ENCODE measurements around the gene ZNF750. TPM values are rescaled to one million over a fixed set of nuclear protein-coding genes. Genes with fewer than 3 reads are reported as not detected.

ZNF750 gene
- total and polyA plus RNA-seq, 2 donors, result 2.7 to 3.1 TPM

DNA sequence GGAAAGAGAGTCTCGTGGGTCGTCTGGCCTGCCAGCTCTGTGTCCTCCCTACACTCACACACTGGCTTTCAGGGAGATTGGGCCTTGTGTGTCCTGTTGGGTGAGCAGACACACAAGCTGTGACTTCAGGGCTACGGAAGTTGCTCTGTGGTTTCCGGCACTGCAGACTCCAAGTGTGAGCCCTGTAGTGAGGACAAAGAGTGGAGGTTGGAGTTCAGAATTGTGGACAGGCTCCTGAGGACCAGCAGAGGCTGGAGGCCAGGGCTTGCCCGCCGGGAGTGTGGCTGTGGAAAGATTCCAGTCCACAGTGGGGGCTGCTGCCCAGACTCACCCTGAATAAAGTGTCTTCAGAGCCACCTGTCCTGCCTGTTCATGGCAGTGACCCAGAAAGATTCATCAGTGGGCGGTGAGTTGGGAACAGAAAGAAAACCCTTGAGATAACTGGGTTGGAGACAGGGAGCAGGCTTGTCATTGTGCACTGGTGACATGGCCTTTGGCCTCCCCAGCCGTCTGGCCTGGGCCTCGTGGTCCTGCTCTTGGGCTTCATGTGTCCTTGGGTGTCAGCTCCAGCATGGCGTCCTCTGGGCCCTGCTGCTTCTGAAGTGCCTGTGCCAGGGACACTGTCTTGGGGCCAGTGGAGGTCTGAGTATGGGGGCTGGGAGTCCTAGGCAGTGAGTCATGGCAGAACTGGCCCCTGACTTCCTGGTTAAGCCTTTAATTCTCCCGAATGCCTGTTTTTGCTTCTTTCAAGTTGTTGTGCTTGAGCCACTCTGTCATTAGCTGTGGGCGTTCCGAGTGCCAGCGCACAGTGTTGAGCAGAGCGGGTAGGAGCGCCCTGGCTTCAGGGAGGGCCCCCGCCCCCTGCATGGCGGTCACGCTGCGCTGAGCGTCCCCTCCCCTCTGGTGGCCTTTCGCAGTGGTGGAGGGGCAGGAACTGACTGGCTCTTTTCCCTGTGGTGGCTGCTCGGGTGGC lies 19.9 kb upstream of the ZNF750 start:
- H3K4me3 ChIP-seq (ENCODE audit: low read depth, low read length), result no peak overlapping the region
- WGBS, result 62% methylated on average over 23 of the region's 23 CpGs
- peak overlapping the region; percentile 80 for H3K27ac ChIP-seq (ENCODE audit: low read depth)
- H3K4me1 ChIP-seq (ENCODE audit: insufficient read depth), result peaks cover 2% of the 10 kb centered on the region
- H3K36me3 ChIP-seq (ENCODE audit: insufficient read depth), result no peaks in the 10 kb centered on the region
- no peak for DNase-seq (ENCODE audit: extremely low spot score)

- no peaks in the 10 kb centered on the region for H3K36me3 ChIP-seq (ENCODE audit: insufficient read depth)
- peak; percentile 83 for DNase-seq (ENCODE audit: extremely low spot score)
- peaks cover 2% of the 10 kb centered on the region for H3K4me1 ChIP-seq (ENCODE audit: insufficient read depth)
- no peak overlapping the region for H3K4me3 ChIP-seq (ENCODE audit: low read depth, low read length)
- WGBS, result 83% methylated on average over 28 of the region's 28 CpGs
- H3K27ac ChIP-seq (ENCODE audit: low read depth), result peak overlapping the region; percentile 77
These were observed 18.7 kb upstream of the ZNF750 start for GRCh38 chr17:82858376-82859126.

GRCh38 chr17:82856361-82856760 lies 16.5 kb upstream of the ZNF750 start:
- no peaks in the 10 kb centered on the region for H3K36me3 ChIP-seq (ENCODE audit: insufficient read depth)

DNA sequence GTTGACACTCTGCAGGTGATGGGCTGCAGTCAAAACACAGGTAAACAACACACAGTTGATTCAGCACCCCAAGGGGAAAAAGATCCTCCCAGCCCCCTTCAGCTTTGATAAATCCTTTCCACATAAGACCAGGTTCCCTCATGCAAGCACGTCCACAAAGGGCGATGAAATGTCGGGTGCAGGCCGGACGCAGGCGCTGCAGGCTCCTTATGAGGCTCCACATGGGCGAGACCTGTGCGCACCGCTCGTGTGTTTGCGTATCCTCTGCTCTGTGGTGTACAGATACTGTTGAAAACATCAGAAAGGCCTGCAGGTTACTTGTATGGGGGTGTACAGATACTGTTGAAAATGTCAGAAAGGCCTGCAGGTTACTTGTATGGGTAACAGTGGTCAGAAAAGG lies 14.4 kb upstream of the ZNF750 start:
- WGBS, result 95% methylated on average over 11 of the region's 11 CpGs
- no peak overlapping the region for H3K4me3 ChIP-seq (ENCODE audit: low read depth, low read length)
- no peak for DNase-seq (ENCODE audit: extremely low spot score)
- H3K36me3 ChIP-seq (ENCODE audit: insufficient read depth), result no peaks in the 10 kb centered on the region
- no peaks in the 10 kb centered on the region for H3K4me1 ChIP-seq (ENCODE audit: insufficient read depth)
- H3K27ac ChIP-seq (ENCODE audit: low read depth), result no peak overlapping the region

More at GRCh38 chr17:82856361-82856760, 16.5 kb upstream of the ZNF750 start:
- DNase-seq (ENCODE audit: extremely low spot score), result no peak
- H3K4me1 ChIP-seq (ENCODE audit: insufficient read depth), result no peaks in the 10 kb centered on the region
- no peak overlapping the region for H3K4me3 ChIP-seq (ENCODE audit: low read depth, low read length)
- H3K27ac ChIP-seq (ENCODE audit: low read depth), result no peak overlapping the region
- 89% methylated on average over 15 of the region's 15 CpGs for WGBS

- Histone ChIP-seq H3K27ac (ENCODE audit: low read depth) (no peak overlapping the region), H3K4me1 (ENCODE audit: insufficient read depth) (no peaks in the 10 kb centered on the region), H3K36me3 (ENCODE audit: insufficient read depth) (no peaks in the 10 kb centered on the region), H3K4me3 (ENCODE audit: low read depth, low read length) (no peak overlapping the region)
- 78% methylated on average over 12 of the region's 12 CpGs for WGBS
- no peak for DNase-seq (ENCODE audit: extremely low spot score)
These were observed 11.6 kb upstream of the ZNF750 start for GRCh38 chr17:82851381-82851780.

- Histone ChIP-seq H3K4me1 (ENCODE audit: insufficient read depth) (no peaks in the 10 kb centered on the region), H3K4me3 (ENCODE audit: low read depth, low read length) (no peak overlapping the region), H3K36me3 (ENCODE audit: insufficient read depth) (no peaks in the 10 kb centered on the region), H3K27ac (ENCODE audit: low read depth) (no peak overlapping the region)
- no peak for DNase-seq (ENCODE audit: extremely low spot score)
- 85% methylated on average over 33 of the region's 33 CpGs for WGBS
These were observed 9.5 kb upstream of the ZNF750 start for GRCh38 chr17:82849076-82849945.

GRCh38 chr17:82848022-82848592 lies 8.3 kb upstream of the ZNF750 start:
- 64% methylated on average over 23 of the region's 23 CpGs for WGBS
- H3K4me1 ChIP-seq (ENCODE audit: insufficient read depth), result no peaks in the 10 kb centered on the region
- H3K27ac ChIP-seq (ENCODE audit: low read depth), result peak overlapping the region; percentile 80
- peak overlapping the region; percentile 25 for H3K4me3 ChIP-seq (ENCODE audit: low read depth, low read length)
- H3K36me3 ChIP-seq (ENCODE audit: insufficient read depth), result no peaks in the 10 kb centered on the region
- DNase-seq (ENCODE audit: extremely low spot score), result no peak

DNA sequence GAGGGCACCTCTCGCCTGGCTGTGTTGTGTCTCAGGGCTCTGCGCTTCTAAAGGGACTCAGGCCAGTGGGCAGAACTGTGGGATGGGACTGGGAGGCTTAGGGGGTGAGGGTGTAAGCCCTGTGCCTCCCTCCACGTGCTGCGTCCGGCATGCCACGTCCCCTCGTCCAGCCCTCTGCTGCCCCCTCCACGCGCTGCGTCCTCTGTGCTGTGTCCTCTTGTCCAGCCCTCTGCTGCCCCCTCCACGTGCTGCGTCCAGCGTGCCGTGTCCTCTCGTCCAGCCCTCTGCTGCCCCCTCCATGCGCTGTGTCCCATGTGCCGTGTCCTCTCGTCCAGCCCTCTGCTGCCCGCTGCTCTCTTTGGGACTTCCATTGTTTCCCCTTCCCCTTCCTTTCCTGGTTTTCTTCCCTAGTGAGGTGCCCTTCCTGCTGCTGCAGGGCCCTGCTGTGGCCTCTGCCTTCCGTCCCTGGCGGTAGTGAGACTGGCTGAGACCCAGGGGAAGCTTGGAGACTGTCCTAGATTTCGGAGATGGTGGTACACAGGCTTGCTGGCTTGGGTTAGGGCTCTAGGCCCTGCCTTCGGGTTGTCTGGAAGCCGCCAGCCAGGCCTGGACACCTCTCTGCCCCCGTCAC lies 6.4 kb upstream of the ZNF750 start:
- Histone ChIP-seq H3K27ac (ENCODE audit: low read depth) (no peak overlapping the region), H3K4me3 (ENCODE audit: low read depth, low read length) (no peak overlapping the region), H3K36me3 (ENCODE audit: insufficient read depth) (no peaks in the 10 kb centered on the region), H3K4me1 (ENCODE audit: insufficient read depth) (no peaks in the 10 kb centered on the region)
- 77% methylated on average over 25 of the region's 25 CpGs for WGBS
- no peak for DNase-seq (ENCODE audit: extremely low spot score)

DNA sequence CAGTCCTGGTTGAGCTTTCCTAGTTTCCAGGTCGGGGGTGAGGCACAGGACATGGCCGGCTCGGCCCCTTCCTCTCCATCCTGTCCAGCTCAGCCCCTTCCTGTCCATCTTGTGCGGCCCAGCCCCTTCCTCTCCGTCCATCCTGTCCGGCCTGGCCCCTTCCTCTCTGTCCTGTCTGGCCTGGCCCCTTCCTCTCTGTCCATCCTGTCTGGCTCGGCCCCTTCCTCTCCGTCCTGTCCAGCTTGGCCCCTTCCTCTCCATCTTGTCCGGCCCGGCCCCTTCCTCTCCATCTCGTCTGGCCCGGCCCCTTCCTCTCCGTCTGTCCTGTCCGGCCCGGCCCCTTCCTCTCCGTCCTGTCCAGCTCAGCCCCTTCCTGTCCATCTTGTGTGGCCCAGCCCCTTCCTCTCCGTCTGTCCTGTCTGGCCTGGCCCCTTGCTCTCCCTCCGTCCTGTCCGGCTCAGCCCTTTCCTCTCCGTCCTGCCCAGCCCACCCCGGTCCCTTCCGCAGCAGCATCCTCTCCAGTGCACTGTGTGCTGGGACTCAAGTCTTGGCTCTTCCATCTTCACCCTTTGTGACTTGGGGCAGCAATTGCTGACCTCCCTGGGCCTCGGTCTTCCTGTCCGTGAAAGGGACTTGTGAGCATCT lies 5.5 kb upstream of the ZNF750 start:
- 70% methylated on average over 24 of the region's 24 CpGs for WGBS
- H3K36me3 ChIP-seq (ENCODE audit: insufficient read depth), result no peaks in the 10 kb centered on the region
- DNase-seq (ENCODE audit: extremely low spot score), result no peak
- no peaks in the 10 kb centered on the region for H3K4me1 ChIP-seq (ENCODE audit: insufficient read depth)
- H3K27ac ChIP-seq (ENCODE audit: low read depth), result no peak overlapping the region
- H3K4me3 ChIP-seq (ENCODE audit: low read depth, low read length), result no peak overlapping the region

DNA sequence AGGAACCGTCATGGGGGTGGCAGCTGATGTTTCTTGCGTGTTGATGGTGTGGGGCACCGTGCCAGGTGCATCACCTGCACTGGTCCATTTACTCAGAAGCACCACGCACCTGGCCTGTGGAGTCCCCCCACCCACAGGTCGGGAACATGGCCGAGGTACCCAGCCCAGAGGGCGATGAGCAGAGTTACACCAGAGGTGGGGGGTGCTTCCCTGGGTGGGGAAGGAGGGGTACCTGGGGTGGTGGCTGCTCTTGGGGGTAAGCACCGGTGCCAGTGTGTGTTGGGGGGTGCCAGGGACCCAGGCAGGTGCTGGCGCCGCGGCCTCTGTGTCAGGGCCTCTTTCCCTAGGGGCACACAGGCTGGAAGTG lies 5.0 kb upstream of the ZNF750 start:
- Histone ChIP-seq H3K4me3 (ENCODE audit: low read depth, low read length) (no peak overlapping the region), H3K36me3 (ENCODE audit: insufficient read depth) (no peaks in the 10 kb centered on the region), H3K4me1 (ENCODE audit: insufficient read depth) (no peaks in the 10 kb centered on the region), H3K27ac (ENCODE audit: low read depth) (no peak overlapping the region)
- DNase-seq (ENCODE audit: extremely low spot score), result no peak
- WGBS, result 86% methylated on average over 11 of the region's 11 CpGs

DNA sequence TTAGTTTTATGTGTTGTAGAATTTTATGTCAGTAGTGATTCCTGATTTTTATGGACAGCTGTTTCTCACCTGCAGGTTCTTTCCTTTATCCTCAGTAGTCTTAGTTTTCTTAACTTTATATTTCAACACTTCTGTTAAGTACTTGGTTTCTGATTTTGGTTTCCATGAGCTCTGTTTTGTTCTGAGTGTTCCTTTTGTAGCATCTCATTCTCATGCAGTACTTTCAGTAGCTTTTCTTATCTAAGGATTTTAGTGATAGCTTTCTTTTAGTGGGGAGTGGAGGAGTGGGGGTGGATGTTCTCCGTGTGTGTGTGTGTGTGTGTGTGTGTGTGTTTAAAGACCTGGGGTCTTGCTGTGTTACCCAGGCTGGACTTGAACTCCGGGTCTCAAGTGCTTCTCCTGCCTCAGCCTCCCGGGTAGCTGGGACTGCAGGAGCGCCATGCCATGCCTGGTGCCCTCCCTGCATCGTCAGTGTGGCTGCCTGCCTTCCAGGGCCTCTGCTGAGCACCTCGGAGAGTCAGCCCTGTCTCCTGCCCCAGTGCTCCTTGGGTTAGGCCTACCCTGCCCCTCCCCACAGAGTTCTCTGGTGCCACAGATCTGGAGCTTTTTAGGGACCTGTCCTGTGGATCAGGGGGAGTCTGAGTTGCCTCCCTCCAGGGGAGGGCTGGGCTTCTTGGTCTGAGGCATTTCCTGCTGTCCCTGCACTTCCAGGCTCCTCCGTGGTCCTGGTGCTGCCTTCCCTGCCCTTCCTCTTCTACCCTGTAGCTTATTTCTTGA lies 4.3 kb upstream of the ZNF750 start:
- Histone ChIP-seq H3K27ac (ENCODE audit: low read depth) (no peak overlapping the region), H3K4me1 (ENCODE audit: insufficient read depth) (no peaks in the 10 kb centered on the region), H3K4me3 (ENCODE audit: low read depth, low read length) (no peak overlapping the region), H3K36me3 (ENCODE audit: insufficient read depth) (no peaks in the 10 kb centered on the region)
- DNase-seq (ENCODE audit: extremely low spot score), result no peak
- 72% methylated on average over 7 of the region's 7 CpGs for WGBS

Measured in urinary bladder (tissue), 4 donors.